Right lobe of liver (tissue), 6 donors: ENCODE measurements around the gene GUF1. TPM values are rescaled to one million over a fixed set of nuclear protein-coding genes. Genes with fewer than 3 reads are reported as not detected.

ENCODE experiments used
- ATAC-seq, 4 donors: fragments of 200-7000 bp; cut with Tn5 transposase; one replicate each; pipeline ENCODE4 v1.9.1; 2020; ENCODE audit warnings: mild to moderate bottlenecking in 4 of 4, moderate library complexity in 4 of 4
- DNase-seq, 3 donors: peaks; one replicate each; pipeline ENCODE4 v3.0.0-alpha.2; 2020
- H3K27ac ChIP-seq, 3 donors: fragments of 200-600 bp; one replicate each; pipeline ENCODE4 v1.8.0; 2022
- H3K27me3 ChIP-seq, 2 donors: fragments of 200-600 bp; one replicate each; pipeline ENCODE4 v1.8.0; 2022
- H3K36me3 ChIP-seq, 4 donors: fragments of 200-600 bp; sonication (generic) in 1 of 4; one replicate each; pipeline versions ENCODE4 v1.5.1 to v1.8.0; 2017 to 2022; ENCODE audit warnings: control low read depth in 1 of 4
- H3K4me1 ChIP-seq, 4 donors: fragments of 200-600 bp; sonication (generic) in 1 of 4; one replicate each; pipeline versions ENCODE4 v1.5.1 to v1.8.0; 2017 to 2022; ENCODE audit warnings: control low read depth in 1 of 4
- H3K4me3 ChIP-seq, 3 donors: fragments of 200-600 bp; one replicate each; pipeline ENCODE4 v1.8.0; 2022
- H3K9me3 ChIP-seq, 4 donors: fragments of 200-600 bp; sonication (generic) in 1 of 4; one replicate each; pipeline versions ENCODE4 v1.5.1 to v1.8.0; 2017 to 2022; ENCODE audit warnings: control low read depth in 1 of 4
- CTCF ChIP-seq, 4 donors: fragments of 200-600 bp in 3 of 4; fragments of 450-650 bp in 1 of 4; IDR thresholded peaks; one replicate each; pipeline versions ENCODE4 v1.5.1 to v1.8.0; 2016 to 2022; ENCODE audit warnings: antibody characterized with exemption in 4 of 4, mild to moderate bottlenecking in 2 of 4
- POLR2A ChIP-seq: fragments of 450-650 bp; IDR thresholded peaks from one replicate; pipeline ENCODE4 v1.6.1; 2017; ENCODE audit warnings: antibody characterized with exemption, mild to moderate bottlenecking
- WGBS: methylation state at CpG from one replicate; pipeline ENCODE4 v1.1.6; 2018; ENCODE audit warnings: low coverage, low lambda C conversion rate; ENCODE audit not compliant: insufficient coverage; ENCODE audit errors: missing lambda C conversion rate; 5-methylcytosine and 5-hydroxymethylcytosine counted together
- intact Hi-C, 2 donors: fragments of 100-400 bp; cut with DNase I; formaldehyde crosslinking; loops; one replicate each; pipeline versions ENCODE4 v1.11.2 to v1.14.1; 2022
- total RNA-seq, 6 experiments: library from RNA; depleted of rRNA in 2 of 6; stranded (reverse); fragments of >200 nt in 2 of 6; fragmentation: NEBNext Ultra II Directional in 3 of 6; extraction: Animal tissue kit (Norgen Biotek cat#: 25700) in 3 of 6; gene quantifications; one replicate each; pipeline versions ENCODE4 v1.1.0 to v1.2.4, GENCODE V29; 2016 to 2023
- donor health status: DM: no; HTN: yes; CAD: no.
- donor health status: DM: no; HTN: no; CAD: no.
- donor health status: DM: no; HTN: no; CAD: no.
- donor health status: DM: no; HTN: yes; CAD: no.
- donor health status: DM: no; HTN: yes; CAD: no.

GUF1 gene
- total RNA-seq, 6 experiments from 2014 or later = 8.8 to 17.2 (median 11.2) TPM

- H3K27me3 ChIP-seq = no peaks in the 10 kb centered on the region
- no peaks in the 10 kb centered on the region for H3K9me3 ChIP-seq
- intact Hi-C loops = no loop called here
- no peak for ATAC-seq
- no peak overlapping the region for H3K4me3 ChIP-seq
- no peak overlapping the region for H3K27ac ChIP-seq
- TF ChIP-seq POLR2A = no peak
- TF ChIP-seq CTCF (IDR thresholded peaks at IDR 0.05) = no peak
- no peaks in the 10 kb centered on the region for H3K36me3 ChIP-seq
- no peaks in the 10 kb centered on the region for H3K4me1 ChIP-seq
- no peak for DNase-seq
- WGBS = 67% methylated on average over 4 of the region's 4 CpGs
These were observed 7.6 kb upstream of the GUF1 start for GRCh38 chr4:44670506-44671199.

GRCh38 chr4:44671636-44672035 lies 6.6 kb upstream of the GUF1 start:
- Histone ChIP-seq H3K36me3 (no peaks in the 10 kb centered on the region), H3K4me3 (no peak overlapping the region), H3K4me1 (no peaks in the 10 kb centered on the region), H3K9me3 (no peaks in the 10 kb centered on the region), H3K27ac (no peak overlapping the region), H3K27me3 (no peaks in the 10 kb centered on the region)
- intact Hi-C loops = no loop called here
- WGBS = 69% methylated on average over 3 of the region's 3 CpGs
- DNase-seq (no peak), ATAC-seq (no peak)
- TF ChIP-seq CTCF (IDR thresholded peaks at IDR 0.05) (no peak), POLR2A (no peak)

- Histone ChIP-seq H3K4me3 (no peak overlapping the region), H3K27me3 (no peaks in the 10 kb centered on the region), H3K9me3 (no peaks in the 10 kb centered on the region), H3K27ac (no peak overlapping the region), H3K36me3 (no peaks in the 10 kb centered on the region), H3K4me1 (peaks cover 0 to 4% (median 1%) of the 10 kb centered on the region in 4 donors)
- intact Hi-C loops = no loop called here
- DNase-seq (no peak), ATAC-seq (no peak)
- TF ChIP-seq CTCF (IDR thresholded peaks at IDR 0.05) (peak in 1 of 4 donors; percentile 13), POLR2A (no peak)
- 67% methylated on average over 1 of the region's 1 CpG for WGBS
These were observed 3.7 kb upstream of the GUF1 start for GRCh38 chr4:44674471-44674870.

- no peaks in the 10 kb centered on the region for H3K36me3 ChIP-seq
- no peak for ATAC-seq
- H3K9me3 ChIP-seq = no peaks in the 10 kb centered on the region
- H3K27me3 ChIP-seq = no peaks in the 10 kb centered on the region
- TF ChIP-seq POLR2A = no peak
- TF ChIP-seq CTCF (IDR thresholded peaks at IDR 0.05) = no peak
- no peak for DNase-seq
- no peak overlapping the region for H3K27ac ChIP-seq
- H3K4me3 ChIP-seq = no peak overlapping the region
- 65% methylated on average over 5 of the region's 5 CpGs for WGBS
- intact Hi-C loops = no loop called here
- peaks cover 0 to 13% (median 6%) of the 10 kb centered on the region in 4 donors for H3K4me1 ChIP-seq
These were observed 2.9 kb upstream of the GUF1 start for GRCh38 chr4:44675366-44675765.
